HepG2 (cell line): Measurements from ENCODE around the gene SNAP25. TPM values are rescaled to one million over a fixed set of nuclear protein-coding genes. Genes with fewer than 3 reads are reported as not detected.

Experiments used
- CBX1 ChIP-seq: IDR thresholded peaks from one replicate; pipeline ENCODE4 v1.6.1; 2016; ENCODE audit warnings: antibody characterized with exemption, low read depth
- DNMT1 ChIP-seq: sonication (generic); formaldehyde crosslinking; IDR thresholded peaks from 2 replicates; pipeline ENCODE4 v1.5.1; 2020; ENCODE audit warnings: mild to moderate bottlenecking, missing genetic modification reagents
- MZF1 ChIP-seq: sonication (generic); formaldehyde crosslinking; IDR thresholded peaks from 2 replicates; pipeline ENCODE4 v1.8.1; 2023; ENCODE audit warnings: mild to moderate bottlenecking, missing genetic modification reagents, borderline replicate concordance
- PATZ1 ChIP-seq: sonication (generic); formaldehyde crosslinking; IDR thresholded peaks from 2 replicates; pipeline ENCODE4 v1.4.0; 2020; ENCODE audit warnings: missing genetic modification reagents
- PREB ChIP-seq: sonication (generic); formaldehyde crosslinking; IDR thresholded peaks from 2 replicates; pipeline ENCODE4 v1.4.0; 2020; ENCODE audit warnings: missing genetic modification reagents
- RBFOX2 ChIP-seq: fragments of 200-400 bp; formaldehyde crosslinking; IDR thresholded peaks from 2 replicates; pipeline ENCODE4 v1.6.1; 2017; ENCODE audit warnings: low read depth, mild to moderate bottlenecking, low read length
- RXRA ChIP-seq: sonication (generic); formaldehyde crosslinking; IDR thresholded peaks from 2 replicates; pipeline ENCODE4 v1.5.1; 2020; ENCODE audit warnings: missing genetic modification reagents
- SMARCC2 ChIP-seq: fragments of 450-650 bp; IDR thresholded peaks from 2 replicates; pipeline ENCODE4 v1.6.1; 2017; ENCODE audit warnings: antibody characterized with exemption, mild to moderate bottlenecking
- SNAI1 ChIP-seq: sonication (generic); formaldehyde crosslinking; IDR thresholded peaks from 2 replicates; pipeline ENCODE4 v1.5.0; 2020; ENCODE audit warnings: mild to moderate bottlenecking, missing genetic modification reagents, borderline replicate concordance
- SUZ12 ChIP-seq: fragments of 150-350 bp; IDR thresholded peaks from 2 replicates; pipeline ENCODE4 v1.6.1; 2014; ENCODE audit warnings: low read depth, low read length
- TFAP4 ChIP-seq: sonication (generic); IDR thresholded peaks from 2 replicates; pipeline ENCODE4 v1.6.1; 2016; ENCODE audit warnings: low read depth, borderline replicate concordance
- TRIM22 ChIP-seq: fragments of 450-650 bp; IDR thresholded peaks from 2 replicates; pipeline ENCODE4 v1.6.1; 2017
- ZNF446 ChIP-seq: sonication (generic); formaldehyde crosslinking; IDR thresholded peaks from 2 replicates; pipeline ENCODE4 v1.5.0; 2020; ENCODE audit warnings: mild to moderate bottlenecking, missing genetic modification reagents
- ZNF512B ChIP-seq: sonication (generic); formaldehyde crosslinking; IDR thresholded peaks from 2 replicates; pipeline ENCODE4 v1.5.1; 2020; ENCODE audit warnings: missing genetic modification reagents, mild to moderate bottlenecking, borderline replicate concordance
- ZNF607 ChIP-seq: sonication (generic); formaldehyde crosslinking; IDR thresholded peaks from 2 replicates; pipeline ENCODE4 v1.5.1; 2020; ENCODE audit warnings: missing genetic modification reagents, mild to moderate bottlenecking, borderline replicate concordance
- ZNF709 ChIP-seq: sonication (generic); formaldehyde crosslinking; IDR thresholded peaks from 2 replicates; pipeline ENCODE4 v1.5.0; 2020; ENCODE audit warnings: mild to moderate bottlenecking, missing genetic modification reagents
- ZNF780A ChIP-seq: sonication (generic); formaldehyde crosslinking; IDR thresholded peaks from 2 replicates; pipeline ENCODE4 v1.8.0; 2022; ENCODE audit warnings: mild to moderate bottlenecking, missing genetic modification reagents, moderate library complexity
- ZXDC ChIP-seq: sonication (generic); formaldehyde crosslinking; IDR thresholded peaks from 2 replicates; pipeline ENCODE4 v1.5.0; 2020; ENCODE audit warnings: mild to moderate bottlenecking, missing genetic modification reagents
- polyA plus RNA-seq, 8 experiments: library from polyadenylated mRNA; depleted of rRNA in 3 of 8; stranded (reverse) in 7 of 8; unstranded in 1 of 8; fragments of >200 nt; fragmentation: Illumina TruSeq in 4 of 8; extraction: Trizol in 4 of 8; gene quantifications; 2 replicates each; pipeline versions ENCODE4 v1.2.1 to v1.2.3, GENCODE V29; 2011 to 2016; ENCODE audit warnings: low read depth in 4 of 8, missing spikeins in 1 of 8, mixed read lengths in 1 of 8; ENCODE audit not compliant: insufficient read depth in 1 of 8
- total RNA-seq, 5 experiments: library from RNA; depleted of rRNA; stranded (reverse); fragments of >200 nt; fragmentation: Illumina TruSeq; extraction: Trizol; gene quantifications; 2 replicates each; pipeline ENCODE4 v1.2.3, GENCODE V29; 2016; ENCODE audit warnings: low read depth in 1 of 5

Gene SNAP25
- total and polyA plus RNA-seq, 2 of the 13 experiments (the other 11 are each of a cell fraction or from before 2014, with no cell fraction given), result not detected

- no peak for TF ChIP-seq TFAP4
- no peak for TF ChIP-seq RXRA (CRISPR knock-in tag)
- peak; percentile 99 for TF ChIP-seq SNAI1 (CRISPR knock-in tag)
- TF ChIP-seq ZNF607, result peak; percentile 99
- TF ChIP-seq ZNF446 (CRISPR knock-in tag), result peak; percentile 98
- no peak; the same call in 1 of the 2 replicates for TF ChIP-seq MZF1 (CRISPR knock-in tag)
- TF ChIP-seq ZNF709 (CRISPR knock-in tag), result peak; percentile 99
- no peak for TF ChIP-seq RBFOX2
- TF ChIP-seq PREB (CRISPR knock-in tag), result peak; percentile 98; the same call in 1 of the 2 replicates
- TF ChIP-seq SUZ12, result no peak
- TF ChIP-seq SMARCC2, result no peak
- no peak for TF ChIP-seq CBX1
- no peak for TF ChIP-seq ZNF512B (CRISPR knock-in tag)
- TF ChIP-seq TRIM22, result no peak
- TF ChIP-seq DNMT1 (CRISPR knock-in tag), result peak; percentile 99
- TF ChIP-seq ZXDC, result peak; percentile 97; the same call in 1 of the 2 replicates
- peak; percentile 71 for TF ChIP-seq PATZ1 (CRISPR knock-in tag)
- TF ChIP-seq ZNF780A (CRISPR knock-in tag), result peak; percentile 96
These were observed 792 bp downstream of the SNAP25 start (continued) for GRCh38 chr20:10219452-10219791.
